Upper lobe of right lung (tissue), 1 donor: ENCODE measurements around the gene NFIC. TPM values are rescaled to one million over a fixed set of nuclear protein-coding genes. Genes with fewer than 3 reads are reported as not detected.
"Not testable (repeated sequence)": the region's sequence is repeated elsewhere in the genome, so short reads cannot be mapped to it uniquely, and the experiment has no call there.

Experiments used
- ATAC-seq: fragments of 200-7000 bp; cut with Tn5 transposase; one replicate; pipeline ENCODE4 v1.9.1; 2020; ENCODE audit warnings: mild to moderate bottlenecking, moderate library complexity
- DNase-seq: peaks from one replicate; pipeline ENCODE4 v3.0.0-alpha.2; 2020
- H3K27ac ChIP-seq: fragments of 200-600 bp; one replicate; pipeline ENCODE4 v1.8.0; 2022
- H3K27me3 ChIP-seq: fragments of 200-600 bp; one replicate; pipeline ENCODE4 v1.8.0; 2022; ENCODE audit warnings: mild to moderate bottlenecking
- H3K36me3 ChIP-seq: fragments of 200-600 bp; one replicate; pipeline ENCODE4 v1.8.0; 2022
- H3K4me1 ChIP-seq: fragments of 200-600 bp; one replicate; pipeline ENCODE4 v1.8.0; 2022
- H3K4me3 ChIP-seq: fragments of 200-600 bp; one replicate; pipeline ENCODE4 v1.8.0; 2022; ENCODE audit warnings: mild to moderate bottlenecking
- H3K9me3 ChIP-seq: fragments of 200-600 bp; one replicate; pipeline ENCODE4 v1.8.0; 2022
- intact Hi-C: fragments of 100-400 bp; cut with DNase I; formaldehyde crosslinking; loops from one replicate; pipeline ENCODE4 v1.11.0; 2022
- total RNA-seq: library from RNA; stranded (reverse); fragmentation: NEBNext Ultra II Directional; extraction: Animal tissue kit (Norgen Biotek cat#: 25700); gene quantifications from one replicate; pipeline ENCODE4 v1.2.1, GENCODE V29; 2021
- TF ChIP-seq, protein P1 (sequence below): fragments of 200-600 bp; IDR thresholded peaks from one replicate; pipeline ENCODE4 v1.8.0; 2022; ENCODE audit warnings: antibody characterized with exemption
- donor health status: DM: no; HTN: yes; CAD: no; lungs with severe emphysema.

Gene NFIC
- total RNA-seq, 1 donor from 2014 or later: 150 TPM

DNA sequence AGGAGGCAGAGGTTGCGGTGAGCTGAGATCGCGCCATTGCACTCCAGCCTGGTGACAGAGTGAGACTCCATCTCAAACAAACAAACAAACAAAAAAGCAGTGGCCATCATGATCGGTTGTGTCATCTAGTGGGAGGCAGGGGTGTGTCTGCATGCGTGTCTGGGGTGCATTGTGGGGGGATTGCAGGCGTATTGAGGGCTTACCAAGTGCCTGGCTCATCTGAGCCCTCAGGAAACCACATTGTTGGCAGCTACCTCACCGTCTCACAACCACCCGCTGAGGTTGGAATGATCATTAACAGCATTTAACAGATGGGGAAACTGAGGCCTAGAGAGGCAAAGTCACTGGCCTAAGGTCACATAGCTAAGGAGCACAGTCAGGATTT lies 30.5 kb downstream of the NFIC start:
- Histone ChIP-seq H3K36me3 (no peaks in the 10 kb centered on the region), H3K4me1 (peaks cover 33% of the 10 kb centered on the region), H3K27me3 (no peaks in the 10 kb centered on the region), H3K9me3 (no peaks in the 10 kb centered on the region), H3K27ac (peak overlapping the region; percentile 80), H3K4me3 (no peak overlapping the region)
- no peak for DNase-seq
- ATAC-seq: no peak
- intact Hi-C loops: no loop called here
- TF ChIP-seq, protein P1, sequence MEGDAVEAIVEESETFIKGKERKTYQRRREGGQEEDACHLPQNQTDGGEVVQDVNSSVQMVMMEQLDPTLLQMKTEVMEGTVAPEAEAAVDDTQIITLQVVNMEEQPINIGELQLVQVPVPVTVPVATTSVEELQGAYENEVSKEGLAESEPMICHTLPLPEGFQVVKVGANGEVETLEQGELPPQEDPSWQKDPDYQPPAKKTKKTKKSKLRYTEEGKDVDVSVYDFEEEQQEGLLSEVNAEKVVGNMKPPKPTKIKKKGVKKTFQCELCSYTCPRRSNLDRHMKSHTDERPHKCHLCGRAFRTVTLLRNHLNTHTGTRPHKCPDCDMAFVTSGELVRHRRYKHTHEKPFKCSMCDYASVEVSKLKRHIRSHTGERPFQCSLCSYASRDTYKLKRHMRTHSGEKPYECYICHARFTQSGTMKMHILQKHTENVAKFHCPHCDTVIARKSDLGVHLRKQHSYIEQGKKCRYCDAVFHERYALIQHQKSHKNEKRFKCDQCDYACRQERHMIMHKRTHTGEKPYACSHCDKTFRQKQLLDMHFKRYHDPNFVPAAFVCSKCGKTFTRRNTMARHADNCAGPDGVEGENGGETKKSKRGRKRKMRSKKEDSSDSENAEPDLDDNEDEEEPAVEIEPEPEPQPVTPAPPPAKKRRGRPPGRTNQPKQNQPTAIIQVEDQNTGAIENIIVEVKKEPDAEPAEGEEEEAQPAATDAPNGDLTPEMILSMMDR: no peak

DNA sequence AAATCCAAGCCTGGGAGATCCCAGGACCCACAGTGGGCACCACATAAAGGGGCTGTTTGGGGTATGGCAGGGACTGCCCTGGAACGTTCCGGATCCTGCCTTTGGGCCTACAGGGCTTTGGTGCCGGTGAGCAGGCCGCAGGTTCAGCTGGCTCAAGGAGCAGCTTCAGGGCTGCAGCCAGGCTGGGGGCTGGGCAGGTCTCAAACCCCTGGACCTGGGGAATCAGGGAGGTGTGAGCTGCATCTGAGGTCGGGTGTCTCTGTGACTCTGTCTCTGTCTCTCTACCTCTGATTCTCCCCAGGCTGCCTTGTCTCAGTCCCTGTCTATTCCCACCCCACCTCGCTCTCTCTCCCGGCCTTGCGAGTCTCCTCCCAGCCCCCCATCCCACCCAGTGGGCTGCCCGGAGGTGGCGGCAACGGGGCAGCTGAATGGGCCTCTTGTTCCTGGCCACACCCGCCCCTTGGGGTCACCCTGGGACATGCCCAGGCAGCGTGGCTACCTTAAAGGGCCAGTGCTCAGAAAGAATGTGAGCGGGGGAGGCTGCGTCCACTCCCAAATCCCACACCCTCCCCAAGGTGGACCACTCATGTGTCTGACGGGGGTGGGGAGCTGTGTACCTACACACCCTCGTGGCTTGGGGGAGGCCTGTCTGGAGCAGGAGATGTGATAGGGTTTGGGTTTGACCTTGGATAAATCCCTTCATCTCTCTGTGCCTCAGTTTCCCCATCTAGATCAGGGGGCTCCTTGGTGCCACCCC lies 31.1 kb downstream of the NFIC start:
- H3K36me3 ChIP-seq: no peaks in the 10 kb centered on the region
- peak overlapping the region; percentile 9 for H3K4me3 ChIP-seq
- H3K4me1 ChIP-seq: peaks cover 33% of the 10 kb centered on the region
- no peaks in the 10 kb centered on the region for H3K27me3 ChIP-seq
- no peaks in the 10 kb centered on the region for H3K9me3 ChIP-seq
- TF ChIP-seq, protein P1: no peak
- H3K27ac ChIP-seq: peak overlapping the region; percentile 80
- ATAC-seq: peak; percentile 79
- intact Hi-C loops: no loop called here
- peak; percentile 87 for DNase-seq

DNA sequence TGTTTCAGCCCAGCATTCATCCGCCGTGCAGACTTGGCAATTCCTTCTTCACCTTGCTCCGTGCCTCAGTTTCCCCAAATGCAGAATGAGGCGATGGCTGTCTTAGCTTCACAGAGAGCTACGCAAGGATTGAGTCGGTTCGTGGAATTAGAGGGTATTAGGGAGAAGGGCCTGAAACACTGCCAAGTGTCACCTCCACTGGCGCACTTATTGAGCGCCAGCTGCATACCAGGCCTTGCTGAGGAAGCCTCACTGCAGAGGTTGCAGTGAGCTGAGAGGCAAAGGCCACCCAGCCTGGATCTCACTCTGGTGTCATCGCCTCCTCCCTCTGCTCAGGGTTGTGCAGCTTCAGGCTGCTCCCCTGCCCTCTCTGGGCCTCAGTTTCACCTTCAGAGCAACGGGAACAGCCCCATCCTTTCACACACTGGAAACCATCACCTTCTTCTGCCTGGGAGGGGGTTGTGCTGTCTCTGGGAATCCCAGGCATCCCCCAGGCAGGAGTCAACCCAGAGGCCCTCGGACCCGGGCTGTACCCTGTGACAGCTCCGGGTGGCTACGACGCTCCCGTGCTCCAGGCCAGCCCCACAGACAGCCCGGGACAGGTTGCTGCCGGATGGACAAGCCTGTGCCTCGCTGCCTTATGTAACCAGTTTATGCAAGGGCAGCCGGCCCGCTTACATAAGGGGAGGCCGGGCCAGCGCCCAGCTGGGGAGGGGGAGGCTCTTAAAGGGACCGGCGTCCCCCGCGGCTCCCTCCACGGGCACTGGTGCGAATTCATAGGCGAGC lies 31.9 kb downstream of the NFIC start:
- ATAC-seq (peak; percentile 86), DNase-seq (peak; percentile 92)
- H3K36me3 ChIP-seq: no peaks in the 10 kb centered on the region
- H3K9me3 ChIP-seq: no peaks in the 10 kb centered on the region
- intact Hi-C loops: no loop called here
- H3K27me3 ChIP-seq: no peaks in the 10 kb centered on the region
- peaks cover 39% of the 10 kb centered on the region for H3K4me1 ChIP-seq
- TF ChIP-seq, protein P1: no peak
- peak overlapping the region; percentile 28 for H3K4me3 ChIP-seq
- peak overlapping the region; percentile 80 for H3K27ac ChIP-seq

DNA sequence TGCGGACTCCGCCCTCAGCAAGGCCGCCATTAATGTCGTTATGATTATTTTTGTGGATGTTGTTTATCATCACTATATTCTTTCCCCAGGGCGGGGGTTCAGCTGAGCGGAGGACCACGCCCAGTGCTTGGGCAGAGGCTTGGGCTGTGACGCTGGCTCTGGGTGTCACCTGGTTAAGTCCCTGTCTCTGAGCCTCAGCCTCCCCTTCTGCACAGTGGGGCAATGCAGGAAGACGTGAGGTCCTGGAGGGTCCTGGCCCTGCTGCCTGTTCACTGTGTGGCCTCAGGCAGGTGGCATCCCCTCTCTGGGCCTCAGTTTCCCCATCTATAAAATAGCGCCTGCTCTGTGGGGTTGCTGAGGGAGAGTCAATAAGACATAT lies 32.5 kb downstream of the NFIC start:
- H3K27me3 ChIP-seq: no peaks in the 10 kb centered on the region
- H3K36me3 ChIP-seq: no peaks in the 10 kb centered on the region
- H3K9me3 ChIP-seq: no peaks in the 10 kb centered on the region
- H3K4me1 ChIP-seq: peaks cover 43% of the 10 kb centered on the region
- peak; percentile 3 for ATAC-seq
- intact Hi-C loops: no loop called here
- DNase-seq: no peak
- TF ChIP-seq, protein P1: no peak
- peak overlapping the region; percentile 80 for H3K27ac ChIP-seq
- peak overlapping the region; percentile 28 for H3K4me3 ChIP-seq

DNA sequence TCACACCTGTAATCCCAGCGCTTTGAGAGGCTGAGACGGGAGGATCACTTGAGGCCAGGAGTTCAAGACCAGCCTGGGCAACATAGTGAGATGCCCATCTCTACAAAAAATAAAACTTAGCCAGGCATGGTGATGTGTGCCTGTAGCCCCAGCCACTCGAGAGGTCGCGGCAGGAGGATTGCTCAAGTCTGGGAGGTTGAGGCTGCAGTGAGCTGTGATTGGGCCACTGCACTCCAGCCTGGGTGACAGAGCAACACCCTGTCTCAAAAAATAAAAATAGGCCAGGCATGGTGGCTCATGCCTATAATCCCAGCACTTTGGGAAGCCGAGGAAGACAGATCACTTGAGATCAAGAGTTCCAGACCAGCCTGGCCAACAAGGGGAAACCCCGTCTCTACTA lies 32.9 kb downstream of the NFIC start:
- H3K27me3 ChIP-seq, DNase-seq, H3K4me3 ChIP-seq, H3K9me3 ChIP-seq, ATAC-seq, intact Hi-C loops, H3K36me3 ChIP-seq: not testable (repeated sequence)
- Histone ChIP-seq H3K27ac (peak overlapping the region; percentile 80), H3K4me1 (peaks cover 44% of the 10 kb centered on the region)
